ENCODE results near the gene MT3.
"Not testable (repeated sequence)": the region's sequence is repeated elsewhere in the genome, so short reads cannot be mapped to it uniquely, and the experiment has no call there.

The MT3 gene

DNA sequence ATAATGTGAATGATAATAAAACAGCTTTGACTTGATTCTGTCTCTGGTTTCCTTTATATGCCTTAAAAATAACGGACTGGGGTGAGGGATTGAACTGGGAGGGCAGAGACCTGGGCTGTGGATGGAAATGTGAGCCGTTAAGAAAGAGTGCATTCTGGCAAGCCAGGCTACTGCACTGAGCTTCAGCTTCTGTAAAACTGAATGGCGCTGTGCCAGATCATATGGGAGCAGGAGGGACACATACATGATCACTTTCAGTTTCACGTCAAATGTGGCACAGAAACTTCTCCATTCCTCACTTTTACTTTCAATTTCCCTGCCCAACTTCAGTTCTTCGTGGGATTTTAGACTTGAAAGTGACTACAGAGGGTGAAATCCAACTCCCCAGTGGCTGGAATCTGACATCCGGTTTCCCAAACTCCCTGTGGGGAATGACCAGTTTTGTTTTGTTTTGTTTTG, 20.2 kb downstream of the MT3 start:
- no peak for FAIRE-seq

GRCh38 chr16:56610017-56610608, 20.8 kb downstream of the MT3 start:
- DNase-seq (ENCODE audit: low spot score) (peak; percentile 40), FAIRE-seq (no peak)

More for the DNA sequence above, 20.2 kb downstream of the MT3 start:
- DNase-seq (ENCODE audit: low spot score), result peak; percentile 41

GRCh38 chr16:56610609-56611111, 21.3 kb downstream of the MT3 start:
- FAIRE-seq, result no peak
- no peak for DNase-seq (ENCODE audit: low spot score)

GRCh38 chr16:56611281-56611833, 22.0 kb downstream of the MT3 start:
- DNase-seq (ENCODE audit: low spot score) (no peak), FAIRE-seq (no peak)

DNA sequence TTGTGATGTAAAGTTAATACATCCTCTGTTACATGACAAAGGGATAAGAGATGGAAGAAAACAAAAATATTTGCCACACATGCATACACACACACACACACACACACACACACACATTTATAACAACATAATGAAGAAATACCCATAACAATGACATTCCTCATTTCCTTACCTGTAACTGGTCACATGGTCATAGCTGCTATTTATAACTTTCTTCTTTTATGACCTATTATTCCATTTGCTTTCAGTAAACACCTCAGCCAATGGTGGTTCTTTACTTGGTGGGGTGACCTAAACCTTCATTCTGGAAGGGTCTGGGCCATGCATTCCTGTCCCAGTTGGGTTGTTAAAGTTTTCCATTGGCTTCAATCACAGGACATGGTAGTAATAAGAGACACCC, 24.4 kb downstream of the MT3 start:
- DNase-seq (ENCODE audit: low spot score), result no peak
- no peak for FAIRE-seq

DNA sequence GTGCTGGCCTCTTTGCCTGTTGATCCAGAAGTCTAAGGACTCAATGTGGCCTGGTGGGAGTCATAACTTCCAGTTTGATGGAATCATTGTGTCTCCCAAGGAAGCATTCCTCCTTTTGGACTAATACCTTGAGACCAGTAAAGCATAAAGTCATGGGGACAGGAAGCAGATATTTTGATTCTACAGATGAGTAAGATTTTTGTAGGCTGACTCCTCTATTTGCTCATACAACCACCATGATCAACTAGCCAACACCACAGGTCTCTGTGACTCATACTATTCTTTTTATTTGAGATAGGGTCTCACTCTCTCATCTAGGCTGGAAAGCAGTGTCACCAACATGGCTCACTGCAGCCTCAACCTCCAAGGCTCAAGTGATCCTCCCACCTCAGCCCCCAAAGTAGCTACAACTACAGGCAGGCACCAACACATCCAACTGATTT, 25.2 kb downstream of the MT3 start:
- DNase-seq (ENCODE audit: low spot score) (peak; percentile 46), FAIRE-seq (no peak)

GRCh38 chr16:56615353-56615752, 26.0 kb downstream of the MT3 start:
- FAIRE-seq (no peak), DNase-seq (ENCODE audit: low spot score) (no peak)

DNA sequence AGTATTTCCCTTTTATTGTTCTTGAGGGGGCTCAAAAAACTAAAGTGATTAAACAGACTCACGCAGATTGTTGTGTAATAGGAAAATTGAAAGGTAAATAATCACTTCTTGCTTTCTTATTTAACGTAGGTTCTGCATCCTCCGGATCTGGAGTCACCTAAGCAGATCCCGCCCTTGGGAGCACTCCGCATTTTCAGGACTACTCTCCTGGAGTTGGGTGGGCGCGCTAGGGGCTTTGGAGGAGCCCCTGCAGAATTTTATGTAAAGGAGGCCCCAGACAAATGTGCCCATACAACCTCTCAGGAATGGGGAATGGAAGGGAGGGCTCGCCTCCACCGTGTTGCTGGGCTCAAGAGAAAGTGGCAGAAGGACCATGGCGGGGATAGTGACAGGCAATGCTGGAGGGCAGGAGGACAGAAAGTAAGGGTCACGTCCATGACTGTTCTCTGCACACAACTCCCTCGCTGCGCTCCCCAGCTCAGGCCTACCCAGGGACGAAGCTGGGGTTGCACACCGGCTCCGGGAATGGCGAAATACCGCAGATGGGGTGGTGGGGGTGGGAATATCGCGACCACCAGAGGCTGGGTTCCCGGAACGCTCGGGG, 27.4 kb downstream of the MT3 start:
- no peak for DNase-seq (ENCODE audit: low spot score)
- no peak for FAIRE-seq

DNA sequence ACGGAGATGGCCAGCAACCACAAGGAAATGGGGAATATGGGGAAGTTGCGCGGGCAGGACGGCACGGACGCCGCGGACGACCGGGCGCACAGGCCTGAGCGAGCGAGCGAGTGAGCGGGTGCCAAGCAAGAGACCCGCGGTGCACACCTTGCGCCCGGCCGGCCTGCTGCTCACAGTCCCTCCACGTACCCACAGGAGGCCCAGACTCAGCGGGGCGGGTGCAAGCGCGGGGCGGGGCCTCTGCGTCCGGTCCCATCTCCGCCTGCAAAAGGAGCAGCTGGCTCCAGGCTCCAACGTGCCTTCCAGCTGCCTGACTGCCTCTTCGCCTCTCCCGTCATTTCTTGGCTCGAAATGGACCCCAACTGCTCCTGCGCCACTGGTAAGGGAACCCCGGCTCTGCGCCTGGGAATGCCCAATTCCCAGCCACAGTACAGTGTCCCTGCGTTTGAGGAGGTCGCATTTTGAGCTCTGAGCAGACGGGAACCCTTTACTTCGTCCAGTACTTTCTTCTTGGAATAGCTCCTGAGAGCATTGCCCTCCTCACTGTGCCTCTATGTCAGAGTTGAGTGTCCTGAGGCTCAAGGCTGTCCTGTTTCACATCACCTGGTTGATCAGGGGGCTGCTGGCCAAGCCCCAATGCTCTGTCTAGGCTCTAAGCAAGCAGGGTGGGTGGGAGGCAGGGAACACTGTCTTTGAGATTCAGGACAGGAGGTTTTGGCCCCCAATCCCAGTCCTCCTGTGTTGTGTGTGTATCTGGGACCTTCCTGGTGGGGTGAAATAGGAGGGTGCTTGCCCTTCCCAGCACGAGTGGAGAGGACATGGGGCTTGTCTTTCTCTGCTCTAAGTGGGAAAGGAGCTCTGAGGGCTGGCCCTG, 28.1 kb downstream of the MT3 start:
- DNase-seq (ENCODE audit: low spot score), result no peak
- FAIRE-seq, result no peak

DNA sequence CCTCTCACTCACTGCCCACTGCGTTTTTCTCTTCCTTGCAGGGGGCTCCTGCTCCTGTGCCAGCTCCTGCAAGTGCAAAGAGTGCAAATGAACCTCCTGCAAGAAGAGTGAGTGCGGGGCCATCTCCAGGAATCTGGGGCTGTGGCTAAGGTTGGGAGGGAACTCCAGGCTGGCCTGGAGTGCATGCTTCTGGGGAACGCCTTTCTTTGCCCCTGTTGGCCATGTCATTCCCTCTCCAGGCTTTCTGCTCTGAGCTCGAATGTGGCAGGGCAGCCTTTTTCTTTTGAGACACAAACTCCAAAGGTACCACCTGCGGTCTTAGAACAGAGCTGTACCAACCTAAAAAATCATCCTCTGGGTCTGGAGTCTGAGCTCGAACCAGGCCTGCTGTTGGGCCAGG, 28.8 kb downstream of the MT3 start:
- DNase-seq (ENCODE audit: low spot score) (no peak), FAIRE-seq (no peak)

DNA sequence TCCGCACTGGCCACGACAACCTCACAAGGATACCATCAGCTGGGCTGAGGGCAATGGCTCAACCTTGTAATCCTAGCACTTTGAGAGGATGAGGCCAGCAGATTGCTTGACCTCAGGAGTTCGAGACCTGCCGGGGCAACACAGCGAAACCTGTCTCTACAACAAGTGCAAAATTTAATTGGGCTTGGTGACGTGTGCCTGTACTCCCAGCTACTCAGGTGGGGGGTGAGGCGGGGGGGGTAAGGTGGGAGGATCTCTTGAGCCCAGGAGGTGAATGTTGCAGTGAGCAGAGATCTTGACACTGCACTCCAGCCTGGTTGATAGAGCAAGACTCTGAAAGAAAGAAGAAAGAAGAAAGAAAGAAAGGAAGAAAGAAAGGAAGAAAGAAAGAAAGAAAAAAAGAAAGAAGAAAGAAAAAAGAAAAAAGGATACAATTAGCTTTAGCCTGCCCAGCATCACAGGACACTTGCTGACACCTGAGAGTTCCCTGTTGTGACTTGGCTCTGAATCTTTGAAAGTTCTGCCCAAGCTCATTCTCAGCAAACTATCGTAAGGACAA, 31.1 kb downstream of the MT3 start:
- no peak for DNase-seq (ENCODE audit: low spot score)
- FAIRE-seq, result no peak

- FAIRE-seq; DNase-seq (ENCODE audit: low spot score): not testable (repeated sequence)
These were observed 32.5 kb downstream of the MT3 start for GRCh38 chr16:56621665-56622445.

DNA sequence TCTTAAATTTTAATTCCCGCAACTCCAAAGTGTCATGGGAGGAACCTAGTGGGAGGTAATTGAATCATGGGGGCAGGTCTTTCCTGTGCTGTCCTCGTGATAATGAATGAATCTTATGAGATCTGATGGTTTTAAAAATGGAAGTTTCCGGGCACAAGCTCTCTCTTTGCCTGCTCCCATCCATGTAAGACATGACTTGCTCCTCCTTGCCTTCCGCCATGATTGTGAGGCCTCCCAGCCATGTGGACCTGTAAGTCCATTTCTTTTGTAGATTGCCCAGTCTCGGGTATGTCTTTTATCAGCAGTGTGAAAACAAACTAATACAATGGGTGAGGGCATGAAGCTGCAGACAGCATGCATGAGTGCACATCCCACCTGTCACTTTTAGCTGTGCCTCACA, 33.9 kb downstream of the MT3 start:
- not testable (repeated sequence) for DNase-seq (ENCODE audit: low spot score); FAIRE-seq

DNA sequence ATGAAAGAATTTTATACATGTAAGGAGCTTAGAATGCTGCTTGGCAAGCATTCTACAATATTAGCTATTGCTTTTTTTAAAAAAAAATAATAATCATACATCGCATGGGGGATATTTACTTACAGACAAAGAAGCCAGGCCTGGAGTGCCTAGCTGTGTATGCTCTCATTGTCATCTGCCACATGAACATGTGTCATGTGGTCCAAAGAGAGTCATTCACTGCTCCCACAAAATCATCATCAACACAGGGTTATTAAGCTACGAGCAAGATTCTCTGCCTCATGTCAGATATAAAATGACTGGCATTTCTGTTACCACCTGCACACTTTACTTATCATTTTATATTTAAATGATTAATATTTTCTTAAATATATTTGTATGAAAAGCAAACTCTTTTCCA, 34.3 kb downstream of the MT3 start:
- DNase-seq (ENCODE audit: low spot score) (no peak), FAIRE-seq (no peak)

DNA sequence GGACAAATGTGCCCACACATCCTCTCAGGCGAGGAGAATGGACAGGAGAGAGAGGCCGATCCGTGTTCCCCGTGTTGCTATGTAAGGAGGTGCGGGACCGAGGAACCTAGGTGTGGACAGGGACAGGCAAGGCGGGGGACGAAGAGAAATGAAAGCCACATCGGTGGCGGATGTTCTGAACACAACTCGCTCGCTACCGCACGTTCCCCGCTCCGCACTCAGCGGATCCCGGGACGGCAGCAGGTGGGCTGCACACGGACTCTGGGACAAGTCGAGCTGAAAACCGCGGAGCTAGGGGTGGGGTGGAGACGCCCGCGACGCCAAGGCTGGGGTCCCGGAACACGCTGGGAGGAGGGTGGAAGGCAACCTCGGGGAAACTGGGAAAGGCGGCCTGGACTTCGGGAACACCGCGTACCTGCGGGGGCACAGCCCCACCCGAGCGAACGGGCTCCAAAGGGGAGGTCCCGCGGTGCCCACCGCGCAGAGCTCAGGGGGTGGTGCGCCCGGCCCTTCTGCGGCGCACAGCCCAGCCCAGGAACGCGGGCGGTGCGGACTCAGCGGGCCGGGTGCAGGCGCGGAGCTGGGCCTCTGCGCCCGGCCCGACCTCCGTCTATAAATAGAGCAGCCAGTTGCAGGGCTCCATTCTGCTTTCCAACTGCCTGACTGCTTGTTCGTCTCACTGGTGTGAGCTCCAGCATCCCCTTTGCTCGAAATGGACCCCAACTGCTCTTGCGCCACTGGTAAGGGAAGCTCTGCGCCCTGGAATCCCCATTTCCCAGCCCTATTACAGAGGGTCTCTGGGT, 36.0 kb downstream of the MT3 start, which contains the start of gene MT1E:
MT1E (plus strand) TSS at position 642 of the 803 bp plus-strand sequence; CDS start at position 713, 71 bp downstream.
- peak; percentile 91 for DNase-seq (ENCODE audit: low spot score)
- peak; percentile 5 for FAIRE-seq

DNA sequence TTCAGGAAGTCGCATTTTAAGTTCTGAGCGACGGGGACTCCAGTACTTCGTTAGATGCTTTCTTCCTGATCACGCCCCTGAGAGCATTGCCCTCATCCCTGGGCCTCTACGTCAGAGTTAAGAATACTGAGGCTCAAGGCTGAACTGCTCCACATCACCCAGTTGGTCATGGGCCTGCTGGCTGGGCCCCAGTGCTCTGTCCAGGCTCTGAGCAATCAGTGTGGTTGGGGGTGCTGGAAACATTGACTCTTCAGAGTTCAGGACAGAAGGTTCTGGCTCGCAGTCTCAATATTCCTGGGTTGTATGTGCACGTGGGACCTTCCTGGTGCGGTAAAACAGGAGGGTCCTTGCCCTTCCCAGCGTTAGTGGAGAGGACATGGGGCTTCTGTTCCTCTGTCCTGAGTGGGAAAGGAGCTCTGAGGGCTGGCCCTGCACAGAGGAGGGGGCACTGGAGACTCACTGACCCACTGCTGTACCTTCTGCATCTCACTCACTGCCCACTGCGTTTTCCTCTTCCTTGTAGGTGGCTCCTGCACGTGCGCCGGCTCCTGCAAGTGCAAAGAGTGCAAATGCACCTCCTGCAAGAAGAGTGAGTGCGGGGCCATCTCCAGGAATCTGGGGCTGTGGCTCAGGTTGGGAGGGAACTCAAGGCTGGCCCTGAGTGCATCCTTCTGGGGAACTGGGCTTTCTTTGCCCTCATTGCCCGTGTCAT, 36.8 kb downstream of the MT3 start:
- no peak for DNase-seq (ENCODE audit: low spot score)

DNA sequence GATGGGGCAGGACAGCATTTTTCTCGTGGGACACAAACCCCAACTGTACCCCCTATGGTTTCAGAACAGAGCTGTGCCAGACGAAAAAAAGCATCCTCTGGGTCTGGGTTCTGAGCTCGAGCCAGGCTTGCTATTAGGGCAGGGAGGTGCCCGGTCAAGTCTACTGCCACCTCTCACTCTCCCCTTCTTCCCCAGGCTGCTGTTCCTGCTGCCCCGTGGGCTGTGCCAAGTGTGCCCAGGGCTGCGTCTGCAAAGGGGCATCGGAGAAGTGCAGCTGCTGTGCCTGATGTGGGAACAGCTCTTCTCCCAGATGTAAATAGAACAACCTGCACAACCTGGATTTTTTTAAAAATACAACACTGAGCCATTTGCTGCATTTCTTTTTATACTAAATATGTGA, 37.4 kb downstream of the MT3 start:
- no peak for DNase-seq (ENCODE audit: low spot score)
- FAIRE-seq, result no peak

More for the DNA sequence above, 36.8 kb downstream of the MT3 start:
- no peak for FAIRE-seq

DNA sequence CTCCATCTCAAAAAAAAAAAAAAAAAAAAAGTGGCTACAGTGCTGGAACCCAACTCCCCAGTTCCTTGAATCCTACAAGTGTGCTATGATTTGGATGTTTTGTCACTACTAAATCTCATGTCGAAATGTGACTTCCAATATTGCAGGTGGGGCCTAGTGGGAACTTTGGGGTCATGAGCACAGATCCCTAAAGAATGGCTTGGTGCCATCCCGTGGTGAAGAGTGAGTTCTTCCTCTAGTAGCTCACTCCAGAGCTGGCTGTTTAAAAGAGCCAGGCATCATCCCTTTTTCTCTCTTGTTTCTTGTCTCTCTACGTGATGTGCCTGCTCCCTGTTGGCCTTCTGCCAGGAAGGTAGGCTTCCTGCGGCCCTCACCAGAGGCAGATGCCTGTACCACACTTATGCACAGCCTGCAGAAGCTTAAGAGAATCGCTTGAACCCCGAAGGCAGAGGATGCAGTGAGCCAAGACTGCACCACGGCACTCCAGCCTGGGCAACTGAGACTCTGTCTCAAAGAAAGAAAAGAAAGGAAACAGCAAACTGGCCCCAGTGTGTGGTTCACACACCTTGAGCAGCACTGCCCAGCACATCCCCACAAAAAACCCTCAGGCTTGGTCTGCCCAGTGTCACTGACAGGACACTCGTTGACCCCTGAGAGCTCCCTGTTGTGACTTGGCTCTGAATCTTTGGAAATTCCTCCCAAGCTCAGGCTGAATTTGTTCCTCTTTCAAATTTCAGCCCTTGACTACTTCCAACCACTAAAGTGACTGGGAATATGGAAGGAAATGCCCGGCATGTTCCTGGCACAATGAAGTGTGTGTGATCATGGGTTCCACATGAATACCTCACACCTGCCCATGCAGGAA, 39.4 kb downstream of the MT3 start:
- no peak for FAIRE-seq
- no peak for DNase-seq (ENCODE audit: low spot score)

Data from urothelium cell line (cell line).